Left colon (tissue), 2 donors: ENCODE measurements around the gene KCNQ1. TPM values are rescaled to one million over a fixed set of nuclear protein-coding genes. Genes with fewer than 3 reads are reported as not detected.

ENCODE experiments used
- ATAC-seq: fragments of 200-7000 bp; cut with Tn5 transposase; one replicate; pipeline ENCODE4 v1.9.1; 2020; ENCODE audit warnings: mild to moderate bottlenecking, moderate library complexity
- DNase-seq, 2 donors: peaks; one replicate each; pipeline ENCODE4 v3.0.0-alpha.2; 2020
- intact Hi-C, 2 donors: fragments of 100-400 bp; cut with DNase I in 1 of 2; cut with micrococcal nuclease in 1 of 2; formaldehyde crosslinking; loops; one replicate each; pipeline versions ENCODE4 v1.11.2 to v1.14.0; 2022; cut with DNase I, micrococcal nuclease
- total RNA-seq, 2 donors: library from RNA; stranded (reverse); fragmentation: NEBNext Ultra II Directional; extraction: Animal tissue kit (Norgen Biotek cat#: 25700); gene quantifications; one replicate each; pipeline ENCODE4 v1.2.1, GENCODE V29; 2021
- donor health status: DM: no; HTN: no; CAD: no.
- donor health status: DM: yes; HTN: yes; CAD: no.

The KCNQ1 gene
- total RNA-seq, 2 donors from 2014 or later = 42.8 to 56.8 TPM

GRCh38 chr11:2698386-2699184 is 253.8 kb downstream of the KCNQ1 start:
- ATAC-seq (no peak), DNase-seq (peak in 1 of 2 donors; percentile 19)
- intact Hi-C loops = no loop called here

- ATAC-seq (peak; percentile 46), DNase-seq (peak; percentile 33 to 48)
- intact Hi-C loops = no loop called here
These were observed 254.3 kb downstream of the KCNQ1 start for GRCh38 chr11:2699185-2699530.

DNA sequence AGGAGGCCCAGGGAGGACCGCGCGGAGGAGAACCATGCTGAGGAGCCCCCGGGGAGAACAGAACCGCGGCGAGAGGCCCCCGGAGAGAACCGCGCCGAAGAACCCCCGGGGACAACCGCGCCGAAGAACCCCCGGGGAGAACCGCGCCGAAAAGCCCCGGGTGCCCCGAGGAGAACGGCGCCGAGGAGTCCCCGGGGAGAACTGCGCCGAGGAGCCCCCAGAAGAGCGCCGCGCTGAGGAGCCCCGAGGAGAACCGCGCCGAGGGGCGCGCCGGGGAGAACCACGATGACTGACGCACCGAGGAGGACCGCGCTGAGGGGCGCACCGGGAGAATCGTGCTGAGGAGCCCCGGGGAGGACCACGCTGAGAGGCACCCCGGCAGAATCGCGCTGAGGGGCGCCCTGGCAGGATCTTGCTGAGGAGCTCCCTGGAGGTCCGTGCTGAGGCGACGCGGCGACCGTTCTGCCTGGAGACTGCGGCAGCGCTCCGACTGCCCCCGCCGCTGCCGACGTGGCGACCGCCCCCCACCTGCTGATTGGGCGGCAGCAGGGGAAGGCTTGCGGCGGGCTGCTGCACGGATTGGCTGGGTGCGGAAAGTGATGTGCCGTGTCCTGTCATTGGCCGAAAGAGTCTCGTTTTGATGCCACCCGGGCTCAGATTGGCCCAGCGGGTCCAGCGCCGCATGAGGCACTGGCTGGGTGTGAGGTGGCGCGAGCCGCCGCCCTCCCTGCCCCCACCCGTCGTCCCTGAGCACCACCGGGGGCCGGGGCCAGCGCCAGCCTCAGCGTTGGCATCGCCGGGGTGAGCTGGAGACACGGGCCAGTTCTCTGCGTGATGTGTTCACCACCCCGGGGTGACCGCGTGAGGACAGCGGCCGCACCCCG is 255.0 kb downstream of the KCNQ1 start, which contains the start of gene KCNQ1OT1:
Gene KCNQ1OT1 (minus strand): TSS at position 464 of the 884 bp plus-strand sequence.
- ATAC-seq (peak; percentile 86), DNase-seq (peak; percentile 86 to 92)
- intact Hi-C loops = loop anchor here in 1 of 2 donors (10.0 kb wide), 1 partner anchor 185 kb away; the partner anchor contains the start of gene CDKN1C

GRCh38 chr11:2700415-2701211 is 255.8 kb downstream of the KCNQ1 start:
- DNase-seq = peak; percentile 76 to 85
- intact Hi-C loops = loop anchor here in 1 of 2 donors (10.0 kb wide), 1 partner anchor 184 kb away; the partner anchor contains the start of gene CDKN1C
- ATAC-seq = peak; percentile 71

GRCh38 chr11:2701230-2701629 is 256.4 kb downstream of the KCNQ1 start:
- intact Hi-C loops = loop anchor here in 1 of 2 donors (10.0 kb wide), 1 partner anchor 184 kb away; the partner anchor contains the start of gene CDKN1C
- ATAC-seq (no peak), DNase-seq (peak in 1 of 2 donors; percentile 23)

DNA sequence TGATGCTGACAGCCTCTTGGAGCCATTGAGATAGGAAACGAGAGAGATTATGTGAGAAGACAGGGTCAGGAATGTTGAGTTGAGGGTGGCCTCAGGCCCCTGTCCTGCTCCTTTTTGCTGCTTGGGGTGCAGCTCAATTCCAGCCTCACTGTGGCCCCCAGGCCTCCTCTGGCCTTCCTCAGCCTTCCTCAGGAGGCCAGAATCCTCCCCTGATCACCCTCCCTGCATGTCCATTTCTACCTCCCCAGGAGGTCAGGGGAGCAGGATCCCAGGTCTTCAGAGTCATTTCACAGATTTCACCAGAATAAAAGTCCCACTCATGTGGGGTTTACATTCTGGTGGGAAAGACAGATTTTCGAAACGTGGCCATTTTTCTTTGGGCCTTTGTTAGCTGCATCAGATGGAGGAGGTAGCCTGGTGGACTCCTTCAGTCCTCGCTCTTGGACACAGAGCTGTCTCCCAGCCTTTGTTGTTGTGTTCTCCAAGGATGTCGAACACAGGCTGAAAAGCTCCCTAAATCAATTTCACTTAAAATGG is 257.2 kb downstream of the KCNQ1 start:
- DNase-seq (peak in 1 of 2 donors; percentile 4), ATAC-seq (no peak)
- intact Hi-C loops = loop anchor here in 1 of 2 donors (10.0 kb wide), 1 partner anchor 183 kb away; the partner anchor contains the start of gene CDKN1C

DNA sequence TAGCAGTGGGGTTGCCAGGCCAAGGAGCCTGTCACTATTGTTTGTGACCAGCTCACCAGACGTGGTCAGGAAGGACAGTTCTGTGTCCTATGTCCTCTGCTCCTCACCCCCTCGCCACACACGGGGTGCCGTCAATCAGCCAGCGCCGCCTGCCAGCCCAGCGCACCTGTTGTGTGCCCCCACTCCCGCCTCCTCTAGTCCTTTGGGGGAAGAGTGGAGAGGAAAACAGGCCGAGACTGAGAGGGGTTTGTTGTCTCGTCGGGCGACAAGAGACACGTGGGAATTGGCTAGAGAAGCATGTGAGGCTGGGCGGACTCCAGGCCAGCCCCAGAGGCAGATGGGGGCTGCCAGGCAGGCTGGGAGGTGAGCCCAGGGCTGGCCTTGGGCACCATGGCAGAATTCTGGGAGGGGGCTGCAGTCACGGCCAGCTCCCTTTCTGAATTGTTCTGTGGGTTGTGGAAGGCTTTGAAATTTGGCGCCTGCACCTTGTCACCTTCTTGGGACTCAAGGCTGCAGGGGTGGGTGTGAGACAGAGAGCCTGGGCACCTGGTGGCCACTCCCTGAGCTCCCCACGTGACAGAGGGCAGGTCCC is 258.1 kb downstream of the KCNQ1 start:
- intact Hi-C loops = loop anchor here in 1 of 2 donors (10.0 kb wide), 1 partner anchor 182 kb away; the partner anchor contains the start of gene CDKN1C
- DNase-seq (no peak), ATAC-seq (no peak)

- intact Hi-C loops = loop anchor here in 1 of 2 donors (10.0 kb wide), 1 partner anchor 181 kb away; the partner anchor contains the start of gene CDKN1C
- no peak for ATAC-seq
- no peak for DNase-seq
These were observed 258.7 kb downstream of the KCNQ1 start for GRCh38 chr11:2703363-2704141.

GRCh38 chr11:2704356-2704755 is 259.5 kb downstream of the KCNQ1 start:
- intact Hi-C loops = loop anchor here in 1 of 2 donors (10.0 kb wide), 1 partner anchor 180 kb away; the partner anchor contains the start of gene CDKN1C
- ATAC-seq = no peak
- no peak for DNase-seq

- intact Hi-C loops = loop anchor here in 1 of 2 donors (10.0 kb wide), 1 partner anchor 180 kb away; the partner anchor contains the start of gene CDKN1C
- ATAC-seq (no peak), DNase-seq (no peak)
These were observed 260.2 kb downstream of the KCNQ1 start for GRCh38 chr11:2704896-2705606.

- DNase-seq = no peak
- no peak for ATAC-seq
- intact Hi-C loops = loop anchor here in 1 of 2 donors (10.0 kb wide), 1 partner anchor 178 kb away; the partner anchor contains the start of gene CDKN1C
These were observed 261.5 kb downstream of the KCNQ1 start for GRCh38 chr11:2706321-2706720.

- DNase-seq (no peak), ATAC-seq (no peak)
- intact Hi-C loops = loop anchor here in 1 of 2 donors (10.0 kb wide), 1 partner anchor 177 kb away; the partner anchor contains the start of gene CDKN1C
These were observed 262.9 kb downstream of the KCNQ1 start for GRCh38 chr11:2707736-2708135.

DNA sequence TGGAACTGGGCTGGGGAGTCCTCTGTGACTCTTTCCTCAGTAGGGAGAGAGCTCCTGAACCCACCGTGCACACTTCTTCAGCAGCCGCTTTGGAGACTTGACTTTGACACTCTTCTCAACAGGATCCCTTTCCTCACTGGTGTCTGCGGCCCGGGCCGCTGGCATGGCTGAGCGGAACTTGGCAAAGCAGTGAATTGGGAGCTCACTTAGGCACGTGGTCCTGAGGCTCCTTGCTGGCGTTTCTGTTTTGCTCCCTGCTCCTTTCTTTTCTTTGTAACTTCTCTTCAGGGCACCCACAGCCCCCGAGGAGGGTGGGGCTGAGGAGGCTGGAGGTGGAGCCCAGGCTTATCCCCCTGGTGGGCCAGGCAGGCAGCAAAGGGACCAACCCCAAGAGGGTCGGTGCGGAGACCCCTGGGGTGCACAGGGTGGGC is 263.4 kb downstream of the KCNQ1 start:
- ATAC-seq (no peak), DNase-seq (no peak)
- intact Hi-C loops = loop anchor here in 1 of 2 donors (10.0 kb wide), 1 partner anchor 177 kb away; the partner anchor contains the start of gene CDKN1C

- no peak for DNase-seq
- ATAC-seq = no peak
- intact Hi-C loops = loop anchor here in 1 of 2 donors (10.0 kb wide), 1 partner anchor 176 kb away; the partner anchor contains the start of gene CDKN1C
These were observed 264.0 kb downstream of the KCNQ1 start for GRCh38 chr11:2708757-2709281.

DNA sequence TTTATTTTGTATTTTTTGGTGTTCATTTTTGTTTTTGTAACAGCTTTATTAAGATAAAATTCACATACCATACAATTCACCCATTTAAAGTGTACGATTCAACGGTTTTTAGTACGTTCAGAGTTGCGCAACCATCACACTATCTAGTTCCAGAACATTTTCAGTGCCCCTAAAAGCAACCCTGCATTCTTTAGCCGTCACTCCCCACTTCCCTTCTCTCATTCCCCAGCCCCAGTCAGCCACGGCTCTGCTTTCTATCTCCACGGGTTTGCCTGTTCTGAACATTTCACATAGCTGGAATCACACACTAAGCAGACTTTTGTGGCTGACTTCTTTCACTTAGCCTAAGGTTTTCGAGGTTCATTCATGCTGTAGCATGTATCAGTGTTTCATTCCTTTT is 264.6 kb downstream of the KCNQ1 start:
- DNase-seq = no peak

More for the DNA sequence above, 264.6 kb downstream of the KCNQ1 start:
- ATAC-seq = no peak
- intact Hi-C loops = loop anchor here in 1 of 2 donors (10.0 kb wide), 1 partner anchor 175 kb away; the partner anchor contains the start of gene CDKN1C
